ENCODE measurements around the gene CDH20. TPM values are rescaled to one million over a fixed set of nuclear protein-coding genes. Genes with fewer than 3 reads are reported as not detected.

The CDH20 gene
- total and polyA plus RNA-seq, 2 of the 4 experiments (the other 2 are of a cell fraction), result not detected

DNA sequence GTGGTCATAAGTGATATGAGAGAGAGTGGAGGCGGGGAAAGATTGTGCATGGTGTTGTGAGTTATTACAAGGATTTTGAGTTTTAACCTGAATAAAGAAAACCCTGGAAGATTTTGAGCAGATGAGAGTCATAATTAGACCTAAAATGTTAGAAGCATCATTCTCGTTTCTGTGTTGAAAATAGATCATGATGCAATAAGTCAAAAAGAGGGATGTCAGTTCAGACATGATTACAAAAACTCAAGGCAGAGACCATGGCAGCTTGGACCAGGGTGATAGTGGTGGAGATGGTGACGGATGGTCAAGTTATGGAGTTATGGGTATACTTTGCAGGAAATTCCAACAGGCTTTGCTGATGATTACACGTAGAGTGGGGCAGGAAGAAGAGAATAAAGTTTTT is 267.2 kb downstream of the CDH20 start:
- POLR2A ChIA-PET (ENCODE audit: unreplicated experiment), result interaction anchor here (0.6 kb wide), 1 partner anchor 183 kb away, joined by 3 read pairs; no protein-coding TSS in a partner anchor
- H3K4me3 ChIP-seq (ENCODE audit: insufficient read depth, low read depth, low read length), result no peak overlapping the region
- H4K20me1 ChIP-seq (ENCODE audit: insufficient read depth, low read length), result no peaks in the 10 kb centered on the region
- BruUV-seq (replicated peaks), result no TSS peak
- no peaks in the 10 kb centered on the region for H3K9me3 ChIP-seq (ENCODE audit: control insufficient read depth, insufficient read depth, low read length)
- H4K8ac ChIP-seq (ENCODE audit: low read depth in 2 of 2, low read length in 2 of 2), result 0 out of 4 replicates have a peak overlapping the region, but pooled peaks of 1 of the 2 experiments have one; percentile 23
- H3K27ac ChIP-seq (ENCODE audit: insufficient read depth, low read length), result no peak overlapping the region
- no peak overlapping the region for H3K4ac ChIP-seq (ENCODE audit: low read depth, low read length)
- no peak overlapping the region for H2AK9ac ChIP-seq (replicated peaks; ENCODE audit: low read depth, low read length, poor library complexity)
- no peak overlapping the region for H3K14ac ChIP-seq (replicated peaks; ENCODE audit: low read depth, low read length)
- 96% methylated on average over 4 of the region's 4 CpGs; no CpG with 5 or more reads in 1 of the 2 experiments for WGBS, 2 experiments (ENCODE audit: extremely low coverage in 2 of 2, insufficient read length in 1 of 2)
- ATAC-seq (ENCODE audit: low read depth) (no peak), DNase-seq (no peak)
- no peak overlapping the region for H4K91ac ChIP-seq (ENCODE audit: insufficient read depth, low read depth, low read length)
- H3K18ac ChIP-seq (ENCODE audit: low read depth, low read length), result peak overlapping the region; percentile 22; the same call in 1 of the 2 replicates
- H3K4me1 ChIP-seq (ENCODE audit: control insufficient read depth, insufficient read depth, low read length), result peaks cover 8% of the 10 kb centered on the region
- no peak overlapping the region for H2AFZ ChIP-seq (replicated peaks; ENCODE audit: low read length, poor library complexity)
- no peak overlapping the region for H3K4me2 ChIP-seq (ENCODE audit: low read depth, low read length)
- no peaks in the 10 kb centered on the region for H3K36me3 ChIP-seq (ENCODE audit: control insufficient read depth, insufficient read depth, low read length)
- CTCF ChIA-PET, result no interaction called here
- peaks cover 10 to 39% of the 10 kb centered on the region in 2 experiments for H3K79me1 ChIP-seq (ENCODE audit: low read depth in 1 of 2, low read length in 2 of 2)
- H3K23ac ChIP-seq (ENCODE audit: low read depth, low read length), result no peak overlapping the region
- H2BK20ac ChIP-seq (ENCODE audit: low read depth, low read length), result peak overlapping the region; percentile 30; the same call in 1 of the 2 replicates
- H3K9ac ChIP-seq (ENCODE audit: low read depth, low read length), result no peak overlapping the region
- intact Hi-C loops (cut with micrococcal nuclease), result no loop called here
- H2AK5ac ChIP-seq (ENCODE audit: low read depth, low read length), result peak overlapping the region; percentile 35; the same call in 1 of the 2 replicates
- in situ Hi-C loops (cut with MboI; ENCODE audit: low sequenced_read_pairs), result no loop called here
- no peak overlapping the region for H2BK5ac ChIP-seq (ENCODE audit: low read depth, low read length, poor library complexity, severe bottlenecking)
- dilution Hi-C loops (cut with HindIII; ENCODE audit: low sequenced_read_pairs, unreplicated experiment), result no loop called here
- H2BK120ac ChIP-seq (ENCODE audit: low read depth, low read length), result peak overlapping the region; percentile 64; the same call in 1 of the 2 replicates
- H2BK15ac ChIP-seq (ENCODE audit: low read depth, low read length), result peak overlapping the region; percentile 70; the same call in 2 of the 3 replicates
- peaks cover 11% of the 10 kb centered on the region for H3K9me1 ChIP-seq (ENCODE audit: insufficient read depth, low read length)
- peak overlapping the region; percentile 31; the same call in 1 of the 2 replicates for H4K5ac ChIP-seq (ENCODE audit: low read depth, low read length)
- TF ChIP-seq, protein P1, sequence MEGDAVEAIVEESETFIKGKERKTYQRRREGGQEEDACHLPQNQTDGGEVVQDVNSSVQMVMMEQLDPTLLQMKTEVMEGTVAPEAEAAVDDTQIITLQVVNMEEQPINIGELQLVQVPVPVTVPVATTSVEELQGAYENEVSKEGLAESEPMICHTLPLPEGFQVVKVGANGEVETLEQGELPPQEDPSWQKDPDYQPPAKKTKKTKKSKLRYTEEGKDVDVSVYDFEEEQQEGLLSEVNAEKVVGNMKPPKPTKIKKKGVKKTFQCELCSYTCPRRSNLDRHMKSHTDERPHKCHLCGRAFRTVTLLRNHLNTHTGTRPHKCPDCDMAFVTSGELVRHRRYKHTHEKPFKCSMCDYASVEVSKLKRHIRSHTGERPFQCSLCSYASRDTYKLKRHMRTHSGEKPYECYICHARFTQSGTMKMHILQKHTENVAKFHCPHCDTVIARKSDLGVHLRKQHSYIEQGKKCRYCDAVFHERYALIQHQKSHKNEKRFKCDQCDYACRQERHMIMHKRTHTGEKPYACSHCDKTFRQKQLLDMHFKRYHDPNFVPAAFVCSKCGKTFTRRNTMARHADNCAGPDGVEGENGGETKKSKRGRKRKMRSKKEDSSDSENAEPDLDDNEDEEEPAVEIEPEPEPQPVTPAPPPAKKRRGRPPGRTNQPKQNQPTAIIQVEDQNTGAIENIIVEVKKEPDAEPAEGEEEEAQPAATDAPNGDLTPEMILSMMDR (conservative IDR thresholded peaks at IDR 0.05; ENCODE audit: low read depth, low read length), result no peak
- TF ChIP-seq, protein P2, sequence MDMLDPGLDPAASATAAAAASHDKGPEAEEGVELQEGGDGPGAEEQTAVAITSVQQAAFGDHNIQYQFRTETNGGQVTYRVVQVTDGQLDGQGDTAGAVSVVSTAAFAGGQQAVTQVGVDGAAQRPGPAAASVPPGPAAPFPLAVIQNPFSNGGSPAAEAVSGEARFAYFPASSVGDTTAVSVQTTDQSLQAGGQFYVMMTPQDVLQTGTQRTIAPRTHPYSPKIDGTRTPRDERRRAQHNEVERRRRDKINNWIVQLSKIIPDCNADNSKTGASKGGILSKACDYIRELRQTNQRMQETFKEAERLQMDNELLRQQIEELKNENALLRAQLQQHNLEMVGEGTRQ (IDR thresholded peaks at IDR 0.05; ENCODE audit: low read depth, low read length), result no peak
- TF ChIP-seq CEBPB (IDR thresholded peaks at IDR 0.05; ENCODE audit: low read depth, low read length) (peak; percentile 58), RAD21 (IDR thresholded peaks at IDR 0.05; ENCODE audit: low read length) (no peak), MAZ (IDR thresholded peaks at IDR 0.05; ENCODE audit: borderline replicate concordance, low read depth, low read length) (no peak), MXI1 (IDR thresholded peaks at IDR 0.05; ENCODE audit: borderline replicate concordance, low read depth, low read length) (no peak), POLR2A (IDR thresholded peaks at IDR 0.05; ENCODE audit: low read depth, low read length) (no peak)
- no peaks in the 10 kb centered on the region for H3K27me3 ChIP-seq (ENCODE audit: control insufficient read depth, insufficient read depth, low read length)
- H3K56ac ChIP-seq (ENCODE audit: extremely low read depth, insufficient read depth, low read length), result no peak overlapping the region
